ENCODE results near the gene ZNF710.

The ZNF710 gene

DNA sequence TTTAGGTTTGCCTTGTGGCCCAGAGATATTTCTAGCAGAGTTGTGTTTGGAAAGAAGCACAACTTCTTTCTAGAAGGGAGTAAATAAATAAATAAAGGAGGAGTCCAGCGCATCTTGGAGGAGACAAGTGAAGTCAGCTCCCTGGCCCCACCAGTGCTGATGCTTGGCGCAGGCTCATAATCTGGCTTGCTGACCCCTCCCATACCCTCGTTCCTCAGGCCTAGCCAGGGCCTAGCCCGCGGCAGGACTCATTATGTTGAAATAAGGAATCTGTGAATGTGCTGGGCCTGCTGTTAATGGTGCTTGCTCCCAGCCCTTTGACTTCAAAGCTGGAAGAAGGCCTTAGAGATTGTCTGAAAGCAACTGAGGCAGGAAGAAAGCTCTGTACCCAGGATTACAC lies 3.1 kb downstream of the ZNF710 start:
- no peak overlapping the region for H2BK120ac ChIP-seq (ENCODE audit: low read depth, low read length)
- H3K18ac ChIP-seq (ENCODE audit: low read length), result no peak overlapping the region
- H4K91ac ChIP-seq (ENCODE audit: low read depth, low read length, poor library complexity), result no peak overlapping the region
- no peak overlapping the region for H3K4ac ChIP-seq (ENCODE audit: low read length)
- H3K9ac ChIP-seq (ENCODE audit: low read depth, low read length, poor library complexity), result no peak overlapping the region
- no peak overlapping the region for H4K8ac ChIP-seq (ENCODE audit: low read depth, low read length)
- H3K9me3 ChIP-seq (replicated peaks in 1 of 2; ENCODE audit: control insufficient read depth in 2 of 2, insufficient read depth in 1 of 2, low read depth in 1 of 2, low read length in 2 of 2), result no peaks in the 10 kb centered on the region
- H3K14ac ChIP-seq (ENCODE audit: low read length), result no peak overlapping the region
- H3K27me3 ChIP-seq (ENCODE audit: control insufficient read depth in 3 of 3, insufficient read depth in 3 of 3, low read depth in 1 of 3, low read length in 3 of 3), result no peaks in the 10 kb centered on the region
- peaks cover 12% of the 10 kb centered on the region for H3K79me1 ChIP-seq (ENCODE audit: low read depth, low read length)
- H3K4me1 ChIP-seq (ENCODE audit: control insufficient read depth in 2 of 2, insufficient read depth in 1 of 2, low read depth in 1 of 2, low read length in 2 of 2), result peaks cover 15 to 30% of the 10 kb centered on the region in 2 donors
- no peak overlapping the region for H3K4me2 ChIP-seq (ENCODE audit: insufficient read depth, low read length, poor library complexity, severe bottlenecking)
- H2BK12ac ChIP-seq (ENCODE audit: low read length), result no peak overlapping the region
- no CpG with 5 or more reads among the region's 5 CpGs for WGBS, 2 donors (ENCODE audit: extremely low coverage in 2 of 2, insufficient read length in 2 of 2, insufficient replicate concordance in 1 of 2)
- DNase-seq (ENCODE audit: low spot score), result no peak
- H2AK5ac ChIP-seq (ENCODE audit: low read depth, low read length), result no peak overlapping the region
- no peak overlapping the region for H2BK5ac ChIP-seq (ENCODE audit: low read length)
- no peak overlapping the region for H2AFZ ChIP-seq (ENCODE audit: low read length)
- no peak overlapping the region for H3K27ac ChIP-seq (replicated peaks; ENCODE audit: low read length)
- peaks cover 1 to 33% of the 10 kb centered on the region in 2 donors for H3K36me3 ChIP-seq (replicated peaks in 1 of 2; ENCODE audit: control insufficient read depth in 2 of 2, insufficient read depth in 2 of 2, low read length in 2 of 2)
- no peak overlapping the region for H3K23ac ChIP-seq (ENCODE audit: low read depth, low read length, poor library complexity)
- H3K4me3 ChIP-seq (ENCODE audit: low read length in 2 of 2), result no peak overlapping the region
- no peak overlapping the region for H2BK15ac ChIP-seq (ENCODE audit: low read length)

DNA sequence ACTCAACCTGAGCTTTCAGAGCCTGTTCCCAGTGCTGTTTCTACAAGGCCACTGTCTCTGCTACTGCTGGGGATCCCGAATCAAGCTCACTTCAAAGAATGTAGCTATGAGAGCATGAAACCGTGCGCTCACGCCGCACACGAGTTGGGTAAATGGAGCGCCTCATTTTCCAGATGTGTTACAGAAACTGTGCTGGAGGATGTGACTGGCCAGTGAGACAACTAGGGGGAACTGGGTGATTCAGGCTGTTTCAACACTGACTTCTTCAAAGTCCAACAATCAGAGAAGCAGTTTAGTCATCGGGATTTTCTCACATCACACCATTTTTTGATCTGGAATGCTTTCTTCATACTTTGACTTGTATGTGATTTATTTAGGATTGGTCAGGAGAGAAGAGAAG lies 3.5 kb downstream of the ZNF710 start:
- no peak overlapping the region for H3K4me2 ChIP-seq (ENCODE audit: insufficient read depth, low read length, poor library complexity, severe bottlenecking)
- H3K27ac ChIP-seq (replicated peaks; ENCODE audit: low read length), result no peak overlapping the region
- H4K8ac ChIP-seq (ENCODE audit: low read depth, low read length), result no peak overlapping the region
- no peak overlapping the region for H2BK12ac ChIP-seq (ENCODE audit: low read length)
- DNase-seq (ENCODE audit: low spot score), result no peak
- H3K18ac ChIP-seq (ENCODE audit: low read length), result peak overlapping the region; percentile 0
- H2AK5ac ChIP-seq (ENCODE audit: low read depth, low read length), result no peak overlapping the region
- peaks cover 13 to 28% of the 10 kb centered on the region in 2 donors for H3K4me1 ChIP-seq (ENCODE audit: control insufficient read depth in 2 of 2, insufficient read depth in 1 of 2, low read depth in 1 of 2, low read length in 2 of 2)
- peaks cover 5 to 35% of the 10 kb centered on the region in 2 donors for H3K36me3 ChIP-seq (replicated peaks in 1 of 2; ENCODE audit: control insufficient read depth in 2 of 2, insufficient read depth in 2 of 2, low read length in 2 of 2)
- no peak overlapping the region for H3K9ac ChIP-seq (ENCODE audit: low read depth, low read length, poor library complexity)
- H3K4me3 ChIP-seq (ENCODE audit: low read length in 2 of 2), result no peak overlapping the region
- H2BK120ac ChIP-seq (ENCODE audit: low read depth, low read length), result no peak overlapping the region
- H4K91ac ChIP-seq (ENCODE audit: low read depth, low read length, poor library complexity), result no peak overlapping the region
- peaks cover 12% of the 10 kb centered on the region for H3K79me1 ChIP-seq (ENCODE audit: low read depth, low read length)
- H2BK15ac ChIP-seq (ENCODE audit: low read length), result no peak overlapping the region
- H2AFZ ChIP-seq (ENCODE audit: low read length), result no peak overlapping the region
- H2BK5ac ChIP-seq (ENCODE audit: low read length), result no peak overlapping the region
- no CpG with 5 or more reads among the region's 8 CpGs for WGBS, 2 donors (ENCODE audit: extremely low coverage in 2 of 2, insufficient read length in 2 of 2, insufficient replicate concordance in 1 of 2)
- no peak overlapping the region for H3K4ac ChIP-seq (ENCODE audit: low read length)
- H3K23ac ChIP-seq (ENCODE audit: low read depth, low read length, poor library complexity), result no peak overlapping the region
- H3K14ac ChIP-seq (ENCODE audit: low read length), result no peak overlapping the region
- peaks cover 0 to under 1% of the 10 kb centered on the region in 2 donors for H3K9me3 ChIP-seq (replicated peaks in 1 of 2; ENCODE audit: control insufficient read depth in 2 of 2, insufficient read depth in 1 of 2, low read depth in 1 of 2, low read length in 2 of 2)
- H3K27me3 ChIP-seq (ENCODE audit: control insufficient read depth in 3 of 3, insufficient read depth in 3 of 3, low read depth in 1 of 3, low read length in 3 of 3), result no peaks in the 10 kb centered on the region

DNA sequence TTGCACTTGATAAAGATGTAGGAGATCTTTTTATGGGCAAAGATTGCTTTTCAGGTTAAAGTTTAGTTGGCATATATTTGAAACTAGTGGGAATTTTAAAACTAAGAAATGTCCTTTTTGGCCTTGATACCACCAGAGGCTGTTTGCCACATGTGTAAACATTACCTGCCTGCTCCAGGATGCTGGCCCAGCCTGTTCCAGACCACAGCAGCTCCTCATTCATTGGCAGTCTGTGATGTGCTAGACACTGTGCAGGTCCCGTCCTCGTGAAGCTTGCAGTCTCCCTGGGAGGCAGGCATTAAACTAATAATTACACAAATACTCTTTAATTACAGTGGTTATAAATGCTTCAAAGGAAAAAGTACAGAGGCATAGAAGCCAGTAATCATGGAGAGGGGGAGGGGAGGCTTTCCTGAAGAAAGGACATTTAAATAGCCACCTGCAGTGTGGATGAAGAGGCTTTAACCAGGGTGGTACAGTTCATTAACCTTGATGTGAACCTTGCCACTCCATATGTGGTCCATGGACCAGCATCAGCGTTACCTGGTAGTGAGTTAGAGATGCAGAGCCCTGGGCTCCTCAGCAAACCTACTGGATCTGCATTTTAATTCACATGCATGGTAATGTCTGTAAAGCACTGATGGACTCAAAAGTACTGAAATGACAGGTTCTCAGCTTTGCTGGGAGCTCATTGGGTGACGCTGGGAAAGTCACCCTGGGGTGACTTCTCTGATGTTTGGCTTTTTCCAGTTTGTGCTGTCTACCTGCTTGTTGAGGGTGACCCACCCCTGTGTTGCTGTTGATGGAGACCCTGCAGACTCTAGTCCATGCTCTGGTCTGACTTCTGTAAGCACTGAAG lies 5.3 kb downstream of the ZNF710 start:
- peaks cover 8 to 39% of the 10 kb centered on the region in 2 donors for H3K36me3 ChIP-seq (replicated peaks in 1 of 2; ENCODE audit: control insufficient read depth in 2 of 2, insufficient read depth in 2 of 2, low read length in 2 of 2)
- no peak overlapping the region for H2AK5ac ChIP-seq (ENCODE audit: low read depth, low read length)
- H3K4me2 ChIP-seq (ENCODE audit: insufficient read depth, low read length, poor library complexity, severe bottlenecking), result no peak overlapping the region

DNA sequence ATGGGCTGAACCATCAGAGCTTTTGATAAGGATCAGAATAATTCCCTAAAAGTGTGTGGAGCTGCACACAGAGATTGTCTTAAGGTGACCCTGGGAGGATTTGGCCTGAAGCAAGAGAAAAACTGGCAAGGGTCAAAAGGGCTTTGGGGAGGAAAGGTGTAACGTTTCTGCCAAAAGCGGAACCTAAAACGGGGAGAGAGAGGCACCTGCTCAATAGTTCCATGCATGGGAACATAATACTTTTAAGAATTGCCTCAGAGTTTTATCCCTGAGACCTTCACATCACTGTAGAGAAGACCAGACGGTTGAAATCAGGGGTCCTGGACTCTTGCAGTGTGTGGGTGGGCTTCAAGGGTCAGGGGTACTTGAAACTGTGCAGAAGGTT lies 5.9 kb downstream of the ZNF710 start:
- no CpG with 5 or more reads among the region's 4 CpGs for WGBS, 2 donors (ENCODE audit: extremely low coverage in 2 of 2, insufficient read length in 2 of 2, insufficient replicate concordance in 1 of 2)

More for the DNA sequence above, 5.3 kb downstream of the ZNF710 start:
- no peak overlapping the region for H3K4ac ChIP-seq (ENCODE audit: low read length)
- no peak overlapping the region for H2BK15ac ChIP-seq (ENCODE audit: low read length)
- H3K23ac ChIP-seq (ENCODE audit: low read depth, low read length, poor library complexity), result no peak overlapping the region
- no peak overlapping the region for H4K91ac ChIP-seq (ENCODE audit: low read depth, low read length, poor library complexity)
- no peak overlapping the region for H4K8ac ChIP-seq (ENCODE audit: low read depth, low read length)
- DNase-seq (ENCODE audit: low spot score), result no peak
- H2BK120ac ChIP-seq (ENCODE audit: low read depth, low read length), result no peak overlapping the region
- H3K27me3 ChIP-seq (ENCODE audit: control insufficient read depth in 3 of 3, insufficient read depth in 3 of 3, low read depth in 1 of 3, low read length in 3 of 3), result no peaks in the 10 kb centered on the region
- peaks cover 12% of the 10 kb centered on the region for H3K79me1 ChIP-seq (ENCODE audit: low read depth, low read length)
- H2BK12ac ChIP-seq (ENCODE audit: low read length), result no peak overlapping the region
- peaks cover 4 to 9% of the 10 kb centered on the region in 2 donors for H3K9me3 ChIP-seq (replicated peaks in 1 of 2; ENCODE audit: control insufficient read depth in 2 of 2, insufficient read depth in 1 of 2, low read depth in 1 of 2, low read length in 2 of 2)
- no peak overlapping the region for H3K14ac ChIP-seq (ENCODE audit: low read length)
- no peak overlapping the region for H3K9ac ChIP-seq (ENCODE audit: low read depth, low read length, poor library complexity)
- H3K18ac ChIP-seq (ENCODE audit: low read length), result no peak overlapping the region
- no peak overlapping the region for H3K27ac ChIP-seq (replicated peaks; ENCODE audit: low read length)
- H3K4me3 ChIP-seq (ENCODE audit: low read length in 2 of 2), result no peak overlapping the region
- H2AFZ ChIP-seq (ENCODE audit: low read length), result no peak overlapping the region
- H3K4me1 ChIP-seq (ENCODE audit: control insufficient read depth in 2 of 2, insufficient read depth in 1 of 2, low read depth in 1 of 2, low read length in 2 of 2), result peaks cover 10 to 28% of the 10 kb centered on the region in 2 donors
- WGBS, 2 donors (ENCODE audit: extremely low coverage in 2 of 2, insufficient read length in 2 of 2, insufficient replicate concordance in 1 of 2), result no CpG with 5 or more reads among the region's 4 CpGs
- H2BK5ac ChIP-seq (ENCODE audit: low read length), result no peak overlapping the region

More for the DNA sequence above, 5.9 kb downstream of the ZNF710 start:
- H3K27me3 ChIP-seq (ENCODE audit: control insufficient read depth in 3 of 3, insufficient read depth in 3 of 3, low read depth in 1 of 3, low read length in 3 of 3), result no peaks in the 10 kb centered on the region
- no peak overlapping the region for H3K4ac ChIP-seq (ENCODE audit: low read length)
- peaks cover 5 to 15% of the 10 kb centered on the region in 2 donors for H3K9me3 ChIP-seq (replicated peaks in 1 of 2; ENCODE audit: control insufficient read depth in 2 of 2, insufficient read depth in 1 of 2, low read depth in 1 of 2, low read length in 2 of 2)
- H3K4me2 ChIP-seq (ENCODE audit: insufficient read depth, low read length, poor library complexity, severe bottlenecking), result no peak overlapping the region
- H2AK5ac ChIP-seq (ENCODE audit: low read depth, low read length), result no peak overlapping the region
- H4K8ac ChIP-seq (ENCODE audit: low read depth, low read length), result no peak overlapping the region
- DNase-seq (ENCODE audit: low spot score), result no peak
- no peak overlapping the region for H3K9ac ChIP-seq (ENCODE audit: low read depth, low read length, poor library complexity)
- peak overlapping the region; percentile 16 for H2BK120ac ChIP-seq (ENCODE audit: low read depth, low read length)
- H2BK5ac ChIP-seq (ENCODE audit: low read length), result no peak overlapping the region
- no peak overlapping the region for H4K91ac ChIP-seq (ENCODE audit: low read depth, low read length, poor library complexity)
- H2AFZ ChIP-seq (ENCODE audit: low read length), result no peak overlapping the region
- no peak overlapping the region for H3K18ac ChIP-seq (ENCODE audit: low read length)
- no peak overlapping the region for H3K14ac ChIP-seq (ENCODE audit: low read length)
- peaks cover 8 to 39% of the 10 kb centered on the region in 2 donors for H3K36me3 ChIP-seq (replicated peaks in 1 of 2; ENCODE audit: control insufficient read depth in 2 of 2, insufficient read depth in 2 of 2, low read length in 2 of 2)
- H2BK15ac ChIP-seq (ENCODE audit: low read length), result no peak overlapping the region
- peaks cover 10 to 28% of the 10 kb centered on the region in 2 donors for H3K4me1 ChIP-seq (ENCODE audit: control insufficient read depth in 2 of 2, insufficient read depth in 1 of 2, low read depth in 1 of 2, low read length in 2 of 2)
- H3K23ac ChIP-seq (ENCODE audit: low read depth, low read length, poor library complexity), result no peak overlapping the region
- no peak overlapping the region for H3K4me3 ChIP-seq (ENCODE audit: low read length in 2 of 2)
- H3K27ac ChIP-seq (replicated peaks; ENCODE audit: low read length), result no peak overlapping the region
- no peak overlapping the region for H2BK12ac ChIP-seq (ENCODE audit: low read length)
- H3K79me1 ChIP-seq (ENCODE audit: low read depth, low read length), result peaks cover 12% of the 10 kb centered on the region

All from neuronal stem cell (in vitro differentiated cells).